Measurements from ENCODE around the gene ZNF714. TPM values are rescaled to one million over a fixed set of nuclear protein-coding genes. Genes with fewer than 3 reads are reported as not detected.

Gene ZNF714
- total RNA-seq, 3 donors from 2014 or later, result 4.5 to 10.2 (median 7.3) TPM

DNA sequence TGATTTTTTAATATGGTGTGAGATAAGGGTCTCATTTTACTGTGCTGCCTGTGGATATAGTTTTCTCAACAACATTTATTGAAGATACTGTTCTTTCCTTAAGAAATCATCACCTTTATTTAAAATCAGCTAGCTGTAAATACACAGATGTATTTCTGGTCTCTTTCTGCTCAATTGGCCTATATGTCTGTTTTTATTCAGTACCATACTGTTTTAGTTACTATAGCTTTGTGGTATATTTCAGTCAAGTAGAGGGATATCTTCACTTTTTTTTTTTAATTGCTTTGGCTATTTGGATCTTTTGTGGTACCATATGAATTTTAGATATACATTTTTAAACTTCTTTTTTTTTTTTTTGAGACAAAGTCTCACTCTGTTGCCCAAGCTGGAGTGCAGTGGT, 16.7 kb upstream of the ZNF714 start:
- ATAC-seq (no peak), DNase-seq (no peak)
- no peaks in the 10 kb centered on the region for H3K36me3 ChIP-seq (ENCODE audit: low read depth)
- TF ChIP-seq, protein P1, sequence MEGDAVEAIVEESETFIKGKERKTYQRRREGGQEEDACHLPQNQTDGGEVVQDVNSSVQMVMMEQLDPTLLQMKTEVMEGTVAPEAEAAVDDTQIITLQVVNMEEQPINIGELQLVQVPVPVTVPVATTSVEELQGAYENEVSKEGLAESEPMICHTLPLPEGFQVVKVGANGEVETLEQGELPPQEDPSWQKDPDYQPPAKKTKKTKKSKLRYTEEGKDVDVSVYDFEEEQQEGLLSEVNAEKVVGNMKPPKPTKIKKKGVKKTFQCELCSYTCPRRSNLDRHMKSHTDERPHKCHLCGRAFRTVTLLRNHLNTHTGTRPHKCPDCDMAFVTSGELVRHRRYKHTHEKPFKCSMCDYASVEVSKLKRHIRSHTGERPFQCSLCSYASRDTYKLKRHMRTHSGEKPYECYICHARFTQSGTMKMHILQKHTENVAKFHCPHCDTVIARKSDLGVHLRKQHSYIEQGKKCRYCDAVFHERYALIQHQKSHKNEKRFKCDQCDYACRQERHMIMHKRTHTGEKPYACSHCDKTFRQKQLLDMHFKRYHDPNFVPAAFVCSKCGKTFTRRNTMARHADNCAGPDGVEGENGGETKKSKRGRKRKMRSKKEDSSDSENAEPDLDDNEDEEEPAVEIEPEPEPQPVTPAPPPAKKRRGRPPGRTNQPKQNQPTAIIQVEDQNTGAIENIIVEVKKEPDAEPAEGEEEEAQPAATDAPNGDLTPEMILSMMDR (IDR thresholded peaks at IDR 0.05), result no peak
- H3K9me3 ChIP-seq, result peaks cover 23% of the 10 kb centered on the region
- intact Hi-C loops (cut with DNase I, micrococcal nuclease), result no loop called here
- H3K4me1 ChIP-seq (ENCODE audit: low read depth), result no peaks in the 10 kb centered on the region
- H3K4me3 ChIP-seq, result no peak overlapping the region

DNA sequence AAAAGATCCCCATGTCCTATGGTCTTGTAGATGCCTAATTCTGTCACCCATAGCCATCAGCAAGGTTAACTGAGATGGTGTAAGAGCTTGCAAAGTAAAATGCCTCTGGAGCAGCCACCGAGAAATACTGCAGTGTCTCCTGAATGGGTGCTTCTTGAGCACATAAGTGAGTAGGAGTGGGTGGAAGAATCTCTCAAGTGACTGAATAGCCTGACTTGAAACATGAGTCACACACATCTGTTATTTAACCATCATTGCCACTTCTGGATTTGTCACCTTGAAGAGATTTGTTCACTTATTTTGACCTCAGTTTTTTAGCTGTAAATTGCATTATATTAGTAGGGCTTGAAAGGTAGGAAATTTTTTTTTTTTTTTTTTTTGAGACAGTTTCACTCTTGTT, 2.3 kb downstream of the ZNF714 start:
- ATAC-seq (no peak), DNase-seq (no peak)
- H3K4me1 ChIP-seq (ENCODE audit: low read depth), result no peaks in the 10 kb centered on the region
- H3K36me3 ChIP-seq (ENCODE audit: low read depth), result no peaks in the 10 kb centered on the region
- TF ChIP-seq, protein P1 (IDR thresholded peaks at IDR 0.05), result no peak
- intact Hi-C loops (cut with DNase I, micrococcal nuclease), result no loop called here
- H3K4me3 ChIP-seq, result no peak overlapping the region
- no peaks in the 10 kb centered on the region for H3K9me3 ChIP-seq

DNA sequence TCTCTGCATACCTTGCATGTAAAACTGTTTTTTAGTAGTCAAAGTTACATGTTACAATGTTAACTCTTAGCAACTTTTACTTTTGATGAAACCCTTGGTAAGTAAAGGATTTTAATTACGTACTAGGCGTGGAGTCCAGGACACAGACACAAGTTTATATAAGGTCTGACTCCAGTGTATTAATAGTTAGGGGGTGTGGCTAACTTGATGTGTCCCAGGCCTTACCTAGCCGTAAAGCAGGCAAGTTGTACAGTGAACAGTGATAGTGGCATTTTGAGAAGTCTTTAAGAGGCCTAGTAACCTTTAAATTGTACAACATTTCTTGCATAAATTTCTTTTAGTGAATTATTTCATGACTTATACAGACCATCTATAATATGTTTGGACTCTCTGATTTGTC, 5.9 kb downstream of the ZNF714 start:
- Histone ChIP-seq H3K36me3 (ENCODE audit: low read depth) (no peaks in the 10 kb centered on the region), H3K4me3 (no peak overlapping the region), H3K4me1 (ENCODE audit: low read depth) (no peaks in the 10 kb centered on the region), H3K9me3 (no peaks in the 10 kb centered on the region)
- TF ChIP-seq, protein P1 (IDR thresholded peaks at IDR 0.05), result no peak
- ATAC-seq (no peak), DNase-seq (no peak)
- intact Hi-C loops (cut with DNase I, micrococcal nuclease), result no loop called here

DNA sequence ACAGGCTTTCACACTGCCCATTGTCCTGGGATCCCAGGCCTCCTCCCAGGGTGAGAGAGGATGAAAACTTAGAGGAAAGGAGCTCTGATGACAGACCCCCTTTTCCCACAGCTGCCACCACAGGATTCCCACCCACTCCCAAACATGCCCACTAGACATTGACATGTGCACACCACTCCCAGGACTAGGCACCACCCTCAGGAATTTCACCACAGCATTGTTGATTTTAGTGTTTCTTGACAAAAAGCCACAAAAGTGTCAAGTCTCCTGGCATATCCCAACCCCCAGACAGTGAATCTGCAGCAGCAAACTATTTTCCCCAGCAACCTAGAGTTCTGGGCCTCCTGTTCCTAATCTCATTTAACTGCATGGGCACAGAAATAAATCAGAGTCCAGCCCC, 10.1 kb downstream of the ZNF714 start:
- DNase-seq (no peak), ATAC-seq (no peak)
- Histone ChIP-seq H3K4me3 (no peak overlapping the region), H3K9me3 (no peaks in the 10 kb centered on the region), H3K36me3 (ENCODE audit: low read depth) (no peaks in the 10 kb centered on the region), H3K4me1 (ENCODE audit: low read depth) (no peaks in the 10 kb centered on the region)
- TF ChIP-seq, protein P1 (IDR thresholded peaks at IDR 0.05), result no peak
- intact Hi-C loops (cut with DNase I, micrococcal nuclease), result no loop called here

DNA sequence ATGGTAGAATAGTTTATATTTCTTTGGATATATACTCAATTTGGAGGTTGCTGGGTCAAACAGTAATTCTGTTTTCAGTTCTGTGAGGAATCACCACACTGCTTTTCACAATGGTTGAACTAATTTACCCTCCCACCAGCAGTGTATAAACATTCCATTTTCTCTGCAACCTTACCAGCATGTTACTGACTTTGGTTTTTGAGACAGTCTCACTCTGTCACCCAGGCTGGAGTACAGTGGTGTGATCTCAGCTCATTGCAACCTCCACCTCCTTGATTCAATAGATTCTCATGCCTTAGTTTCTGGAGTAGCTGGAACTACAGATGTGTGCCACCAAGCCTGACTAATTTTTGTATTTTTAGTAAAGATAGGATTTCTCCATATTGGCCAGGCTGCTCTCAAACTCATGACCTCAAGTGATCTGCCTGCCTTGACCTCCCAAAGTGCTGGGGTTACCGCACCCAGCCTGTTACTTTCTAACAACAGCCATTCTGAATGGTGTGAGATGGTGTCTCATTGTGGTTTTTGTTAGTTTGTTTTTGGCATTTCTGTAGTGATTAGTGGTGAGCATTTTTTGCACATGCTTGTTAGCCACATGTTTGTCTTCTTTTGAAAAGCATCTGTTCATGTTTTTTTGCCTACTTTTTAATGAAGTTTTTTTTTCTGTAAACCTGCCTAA, 12.5 kb downstream of the ZNF714 start:
- DNase-seq, result no peak
- intact Hi-C loops (cut with DNase I, micrococcal nuclease), result no loop called here
- no peaks in the 10 kb centered on the region for H3K4me1 ChIP-seq (ENCODE audit: low read depth)
- no peaks in the 10 kb centered on the region for H3K36me3 ChIP-seq (ENCODE audit: low read depth)
- H3K4me3 ChIP-seq, result no peak overlapping the region
- TF ChIP-seq, protein P1 (IDR thresholded peaks at IDR 0.05), result no peak
- ATAC-seq, result no peak
- H3K9me3 ChIP-seq, result no peaks in the 10 kb centered on the region

DNA sequence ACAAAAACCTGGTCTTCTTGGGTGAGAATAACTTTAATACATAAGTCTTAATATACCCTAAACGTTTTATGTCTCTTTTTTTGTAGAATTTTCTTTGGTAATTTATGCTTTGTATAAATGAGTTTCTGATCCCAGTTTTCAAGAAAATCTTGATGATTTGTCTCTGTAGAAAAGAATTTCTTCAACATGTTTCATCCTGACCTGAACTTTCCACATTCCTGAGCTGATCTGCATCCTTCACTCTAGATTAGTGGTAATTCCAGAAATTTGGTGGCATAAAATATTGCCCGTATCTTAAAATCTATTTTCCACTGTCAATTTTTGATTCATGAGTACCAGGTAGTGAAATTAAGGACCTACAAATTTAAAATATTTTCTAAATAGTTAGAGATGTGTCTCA, 16.3 kb downstream of the ZNF714 start:
- no peak overlapping the region for H3K4me3 ChIP-seq
- no peaks in the 10 kb centered on the region for H3K36me3 ChIP-seq (ENCODE audit: low read depth)
- H3K9me3 ChIP-seq, result no peaks in the 10 kb centered on the region
- DNase-seq, result no peak
- intact Hi-C loops (cut with DNase I, micrococcal nuclease), result no loop called here
- no peaks in the 10 kb centered on the region for H3K4me1 ChIP-seq (ENCODE audit: low read depth)
- no peak for ATAC-seq
- TF ChIP-seq, protein P1 (IDR thresholded peaks at IDR 0.05), result no peak
